Lower leg skin (tissue), 4 donors: ENCODE measurements around the gene LSMEM2. TPM values are rescaled to one million over a fixed set of nuclear protein-coding genes. Genes with fewer than 3 reads are reported as not detected.
"Not testable (repeated sequence)": the region's sequence is repeated elsewhere in the genome, so short reads cannot be mapped to it uniquely, and the experiment has no call there.

Source experiments
- DNase-seq, 2 donors: peaks; one replicate each; pipeline ENCODE4 v3.0.0-alpha.2; 2019; ENCODE audit warnings: low spot score in 2 of 2
- H3K4me3 ChIP-seq: fragments of 200-600 bp; sonication (generic); 2 replicates; pipeline ENCODE4 v1.5.1; 2017; ENCODE audit warnings: mild to moderate bottlenecking, low read depth; ENCODE audit not compliant: poor library complexity, severe bottlenecking
- CTCF ChIP-seq, 3 donors: fragments of 450-650 bp; IDR thresholded peaks; one replicate each; pipeline ENCODE4 v1.5.1; 2016; ENCODE audit warnings: antibody characterized with exemption in 3 of 3, mild to moderate bottlenecking in 3 of 3, moderate library complexity in 2 of 3
- POLR2A ChIP-seq, 2 donors: fragments of 450-650 bp; IDR thresholded peaks; one replicate each; pipeline ENCODE4 v1.6.1; 2016 to 2017; ENCODE audit warnings: antibody characterized with exemption in 2 of 2, mild to moderate bottlenecking in 1 of 2, moderate library complexity in 1 of 2
- WGBS, 2 donors: methylation state at CpG; one replicate each; pipeline ENCODE4 v1.1.5; 2018; 5-methylcytosine and 5-hydroxymethylcytosine counted together
- intact Hi-C: fragments of 100-400 bp; cut with DNase I; formaldehyde crosslinking; loops from one replicate; pipeline ENCODE4 v1.15.0; 2023; ENCODE audit warnings: low total_unique reads
- total RNA-seq, 4 donors: library from RNA; depleted of rRNA; stranded (reverse); fragments of >200 nt; gene quantifications; one replicate each; pipeline ENCODE4 v1.1.0, GENCODE V29; 2016

The LSMEM2 gene
- total RNA-seq, 4 donors from 2014 or later: 0.37 to 0.62 TPM; not detected in 2

- DNase-seq: no peak
- no peak overlapping the region for H3K4me3 ChIP-seq
- TF ChIP-seq CTCF (IDR thresholded peaks at IDR 0.05): no peak
- no peak for TF ChIP-seq POLR2A (IDR thresholded peaks at IDR 0.05)
- WGBS, 2 donors: 85 to 87% methylated on average over 17 of the region's 17 CpGs
- intact Hi-C loops: loop anchor here (10.0 kb wide), 1 partner anchor 152 kb away; no protein-coding TSS in a partner anchor
Observed at GRCh38 chr3:50276762-50277101, 2.2 kb upstream of the LSMEM2 start.

- DNase-seq: no peak
- intact Hi-C loops: loop anchor here (10.0 kb wide), 1 partner anchor 154 kb away; no protein-coding TSS in a partner anchor
- TF ChIP-seq CTCF (IDR thresholded peaks at IDR 0.05) (no peak), POLR2A (IDR thresholded peaks at IDR 0.05) (no peak)
- no peak overlapping the region for H3K4me3 ChIP-seq
- 73 to 88% methylated on average over 4 of the region's 4 CpGs for WGBS, 2 donors
Observed at GRCh38 chr3:50278123-50278879, 586 bp upstream of the LSMEM2 start.

- WGBS, 2 donors: 88 to 91% methylated on average over 8 of the region's 8 CpGs
- H3K4me3 ChIP-seq: no peak overlapping the region
- TF ChIP-seq CTCF (IDR thresholded peaks at IDR 0.05) (no peak), POLR2A (IDR thresholded peaks at IDR 0.05) (no peak)
- intact Hi-C loops: loop anchor here (10.0 kb wide), 1 partner anchor 155 kb away; no protein-coding TSS in a partner anchor
- DNase-seq: no peak
Observed at GRCh38 chr3:50279255-50280016, 549 bp downstream of the LSMEM2 start.

GRCh38 chr3:50284121-50284520 is 5.2 kb downstream of the LSMEM2 start:
- H3K4me3 ChIP-seq, intact Hi-C loops, DNase-seq: not testable (repeated sequence)
- WGBS, 2 donors: 79 to 80% methylated on average over 6 of the region's 6 CpGs

- intact Hi-C loops: no loop called here
- 80 to 82% methylated on average over 24 to 26 of the region's 28 CpGs for WGBS, 2 donors
- TF ChIP-seq CTCF (IDR thresholded peaks at IDR 0.05) (no peak), POLR2A (IDR thresholded peaks at IDR 0.05) (no peak)
- no peak overlapping the region for H3K4me3 ChIP-seq
- no peak for DNase-seq
Observed at GRCh38 chr3:50286322-50287227, 7.7 kb downstream of the LSMEM2 start.
